GM21367 (cell line): ENCODE data around the gene RAD51B.
"Not testable (repeated sequence)": the region's sequence is repeated elsewhere in the genome, so short reads cannot be mapped to it uniquely, and the experiment has no call there.

Experiments
- ATAC-seq: cut with Tn5 transposase; IDR thresholded peaks from one replicate; pipeline ENCODE4 v1.9.1; 2021; ENCODE audit not compliant: unreplicated experiment

The RAD51B gene

GRCh38 chr14:68018598-68018997 is 199.0 kb downstream of the RAD51B start:
- no peak for ATAC-seq

- no peak for ATAC-seq
Observed at GRCh38 chr14:68020493-68020892, 200.9 kb downstream of the RAD51B start.

GRCh38 chr14:68020999-68021663 is 201.6 kb downstream of the RAD51B start:
- ATAC-seq: no peak

GRCh38 chr14:68027276-68027675 is 207.7 kb downstream of the RAD51B start:
- ATAC-seq: no peak

GRCh38 chr14:68028075-68028474 is 208.5 kb downstream of the RAD51B start:
- no peak for ATAC-seq

- not testable (repeated sequence) for ATAC-seq
Observed at GRCh38 chr14:68031011-68031410, 211.4 kb downstream of the RAD51B start.

- no peak for ATAC-seq
Observed at GRCh38 chr14:68032154-68032553, 212.6 kb downstream of the RAD51B start.

GRCh38 chr14:68033336-68033932 is 213.9 kb downstream of the RAD51B start:
- ATAC-seq: no peak

- ATAC-seq: no peak
Observed at GRCh38 chr14:68034896-68035295, 215.3 kb downstream of the RAD51B start.

- no peak for ATAC-seq
Observed at GRCh38 chr14:68036202-68036601, 216.6 kb downstream of the RAD51B start.

GRCh38 chr14:68039593-68039992 is 220.0 kb downstream of the RAD51B start:
- ATAC-seq: no peak

GRCh38 chr14:68040633-68041369 is 221.2 kb downstream of the RAD51B start:
- ATAC-seq: no peak

- no peak for ATAC-seq
Observed at GRCh38 chr14:68041876-68042354, 222.3 kb downstream of the RAD51B start.

GRCh38 chr14:68042586-68043210 is 223.1 kb downstream of the RAD51B start:
- ATAC-seq: no peak

- no peak for ATAC-seq
Observed at GRCh38 chr14:68043752-68044151, 224.2 kb downstream of the RAD51B start.

- ATAC-seq: no peak
Observed at GRCh38 chr14:68047906-68048305, 228.3 kb downstream of the RAD51B start.

GRCh38 chr14:68048815-68049214 is 229.2 kb downstream of the RAD51B start:
- ATAC-seq: not testable (repeated sequence)

GRCh38 chr14:68050177-68050576 is 230.6 kb downstream of the RAD51B start:
- no peak for ATAC-seq

- ATAC-seq: no peak
Observed at GRCh38 chr14:68051146-68051545, 231.6 kb downstream of the RAD51B start.

GRCh38 chr14:68060198-68060597 is 240.6 kb downstream of the RAD51B start:
- ATAC-seq: no peak

- ATAC-seq: no peak
Observed at GRCh38 chr14:68062651-68063050, 243.1 kb downstream of the RAD51B start.

- ATAC-seq: no peak
Observed at GRCh38 chr14:68065322-68065721, 245.7 kb downstream of the RAD51B start.
